HG03097 (cell line): Measurements from ENCODE around the gene PARP16.

Source experiments
- ATAC-seq: cut with Tn5 transposase; IDR thresholded peaks from one replicate; pipeline ENCODE4 v1.9.1; 2021; ENCODE audit not compliant: unreplicated experiment, low FRiP score

PARP16 gene

GRCh38 chr15:65209701-65210643 lies 76.7 kb downstream of the PARP16 start:
- ATAC-seq: no peak

GRCh38 chr15:65208647-65209046 lies 78.0 kb downstream of the PARP16 start:
- ATAC-seq: no peak
